ENCODE data around the gene ATP2B2.
"Not testable (repeated sequence)": the region's sequence is repeated elsewhere in the genome, so short reads cannot be mapped to it uniquely, and the experiment has no call there.

Gene ATP2B2

DNA sequence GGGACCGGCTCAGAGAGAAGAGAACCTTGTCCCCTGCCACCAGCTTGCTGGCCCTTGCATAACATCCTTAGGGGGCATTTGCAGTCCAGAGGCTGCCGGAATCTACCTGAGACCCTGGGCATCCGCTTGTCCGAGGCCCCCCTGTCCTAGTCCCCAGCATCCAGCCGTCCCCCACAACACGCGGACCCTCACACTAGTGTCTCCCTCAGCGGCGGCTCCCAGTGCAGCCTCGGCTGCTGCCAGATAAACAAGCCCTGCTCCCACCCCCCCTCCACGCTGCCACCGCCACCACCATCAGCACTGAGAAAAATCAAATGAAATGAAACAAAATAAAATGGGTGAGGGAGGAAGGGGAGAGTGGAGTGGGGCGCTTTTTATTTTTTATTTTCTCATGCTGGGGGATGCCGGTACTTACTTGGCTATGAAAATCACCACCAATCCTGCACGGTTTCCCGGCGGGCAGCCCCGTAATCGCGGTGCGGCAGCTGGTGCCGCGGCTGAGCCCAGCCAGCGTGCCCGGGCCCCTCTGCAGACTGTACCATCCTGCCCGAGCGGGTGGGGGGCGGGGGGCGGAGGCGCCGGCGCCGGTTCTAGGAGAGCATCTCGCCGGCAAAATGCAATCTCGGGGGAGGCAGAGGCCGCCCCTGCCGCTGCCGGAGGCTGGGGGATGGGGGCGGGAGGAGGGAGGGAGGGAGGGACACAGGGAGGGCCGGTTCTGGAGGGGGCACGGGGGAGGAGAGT lies at the start of gene ATP2B2:
Gene ATP2B2, minus strand, starts transcription at position 537 of the 741 bp plus-strand sequence. CDS start 56,043 bp downstream, outside the sequence.
- in situ Hi-C loops (cut with MboI; ENCODE audit: low sequenced_read_pairs) = no loop called here

DNA sequence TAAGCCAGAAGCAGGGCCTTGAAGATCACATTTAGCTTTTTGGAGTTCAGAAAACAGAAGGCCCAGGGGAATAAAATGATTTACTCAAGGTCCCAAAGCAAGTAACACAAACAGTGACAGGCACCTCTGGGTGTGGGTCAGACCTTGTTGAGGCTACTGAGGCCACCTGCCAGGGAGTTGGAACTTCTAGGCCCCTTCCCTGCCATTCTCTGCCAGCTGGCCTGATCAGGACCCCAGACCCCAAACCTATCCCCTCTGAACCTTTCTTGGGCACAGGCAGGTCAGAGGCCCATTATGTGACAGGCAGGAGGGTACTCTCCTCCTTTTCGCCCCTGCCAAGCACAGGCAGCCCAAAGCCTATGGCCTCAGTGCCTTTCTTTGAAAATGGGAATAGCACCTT lies 49.4 kb upstream of the ATP2B2 start:
- in situ Hi-C loops (cut with MboI; ENCODE audit: low sequenced_read_pairs) = no loop called here

DNA sequence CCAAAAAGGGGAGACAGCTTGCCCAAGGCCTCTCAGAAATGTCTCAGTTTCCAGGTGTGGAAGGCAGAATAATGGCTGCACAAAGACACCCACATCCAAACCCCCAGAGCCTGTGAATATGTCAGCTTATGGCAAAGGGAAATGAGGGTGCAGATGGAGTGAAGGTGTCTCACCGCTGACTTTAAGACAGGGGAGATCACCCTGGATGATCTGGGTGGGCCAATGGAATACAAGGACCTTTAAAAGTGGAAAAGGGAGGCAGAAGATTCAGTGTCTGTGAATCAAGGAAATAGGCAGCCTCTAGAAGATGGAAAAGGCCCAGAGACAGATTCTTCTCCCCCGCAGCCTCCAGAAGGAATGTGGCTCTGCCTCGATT lies 48.8 kb upstream of the ATP2B2 start:
- in situ Hi-C loops (cut with MboI; ENCODE audit: low sequenced_read_pairs) = no loop called here

DNA sequence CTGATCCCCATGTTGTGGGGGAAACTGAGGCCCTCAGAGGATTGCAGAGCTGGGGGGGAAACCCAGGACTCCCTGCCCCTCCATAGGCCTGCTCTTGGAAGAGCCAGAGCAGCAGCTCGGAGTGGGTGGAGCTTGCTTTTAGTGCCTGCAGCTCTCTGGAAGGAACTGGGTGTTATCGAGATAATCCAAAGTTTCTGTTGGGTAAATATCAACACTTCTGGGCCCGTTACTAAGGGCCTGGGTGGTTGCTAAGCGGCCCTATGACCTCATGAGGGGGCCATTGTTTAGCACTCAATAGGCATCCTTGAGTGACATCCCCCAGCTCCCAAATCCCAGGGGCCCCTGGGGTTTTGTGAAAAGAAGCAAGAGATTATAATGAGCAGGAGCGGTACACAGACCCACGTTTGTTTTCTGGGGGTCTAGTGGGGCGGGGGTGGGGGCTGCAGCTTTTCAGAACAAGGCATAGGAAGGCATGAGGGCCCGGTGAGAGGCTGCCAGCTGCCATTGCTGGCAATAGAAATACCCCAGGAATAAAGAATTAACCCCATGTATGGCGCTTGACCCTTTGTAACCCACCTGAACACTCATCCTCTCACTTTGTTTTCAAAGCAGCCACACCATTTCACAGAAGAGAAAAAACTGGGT lies 48.3 kb upstream of the ATP2B2 start:
- in situ Hi-C loops (cut with MboI; ENCODE audit: low sequenced_read_pairs) = no loop called here

DNA sequence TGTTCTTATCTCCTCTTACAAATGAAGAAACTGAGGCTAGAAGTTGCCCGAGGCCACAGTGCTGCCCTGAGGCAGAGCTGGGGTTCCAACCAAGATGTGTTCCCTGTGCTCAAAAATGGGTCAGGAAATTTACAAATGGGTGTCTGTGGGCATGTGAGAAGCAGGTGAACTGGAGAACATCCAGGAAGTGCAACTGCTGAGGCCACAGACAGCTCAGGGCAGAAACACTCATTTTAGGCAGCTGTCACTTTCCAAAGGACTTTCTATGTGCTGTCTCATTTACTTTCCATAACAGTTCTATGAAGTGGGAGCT lies 47.2 kb upstream of the ATP2B2 start:
- in situ Hi-C loops (cut with MboI; ENCODE audit: low sequenced_read_pairs) = no loop called here

DNA sequence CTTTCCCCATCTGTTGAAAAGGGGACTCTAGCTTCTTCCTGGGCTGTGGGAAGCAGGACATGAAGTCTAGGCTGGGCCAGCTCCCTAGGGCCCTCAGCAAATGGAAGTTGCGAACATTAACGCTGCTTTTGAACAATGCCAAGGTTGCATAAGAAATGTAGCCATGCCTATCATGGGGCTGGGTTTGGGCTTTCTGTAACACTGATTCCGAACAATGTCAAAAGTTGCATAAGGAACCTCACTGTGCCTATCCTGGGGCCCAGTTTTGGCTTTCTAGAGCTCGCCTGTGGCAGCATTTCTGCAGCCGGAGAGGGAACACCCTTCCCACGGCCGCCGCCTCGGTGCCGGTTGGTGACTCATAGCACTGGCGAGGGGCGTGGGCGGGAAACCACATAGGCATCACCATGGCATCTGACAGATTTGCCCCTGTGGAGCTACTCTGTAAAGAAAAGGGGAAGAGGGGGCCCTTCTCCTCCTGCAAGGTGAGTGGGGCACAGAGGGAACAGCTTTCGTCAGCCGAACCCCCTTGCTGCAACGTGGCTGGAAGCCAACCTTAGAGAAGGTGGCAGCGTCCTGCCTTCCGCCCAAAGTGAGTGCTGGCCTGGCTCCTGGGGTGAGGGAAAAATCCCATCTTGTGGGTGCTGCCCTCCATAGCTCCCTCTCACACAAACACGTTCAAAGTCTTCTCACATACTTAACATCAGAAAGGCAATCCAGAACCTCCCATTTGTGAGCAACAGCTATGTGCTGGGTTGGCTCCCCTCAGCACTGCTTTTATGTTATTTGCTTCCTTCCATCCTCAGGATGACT lies 46.6 kb upstream of the ATP2B2 start:
- in situ Hi-C loops (cut with MboI; ENCODE audit: low sequenced_read_pairs) = no loop called here

DNA sequence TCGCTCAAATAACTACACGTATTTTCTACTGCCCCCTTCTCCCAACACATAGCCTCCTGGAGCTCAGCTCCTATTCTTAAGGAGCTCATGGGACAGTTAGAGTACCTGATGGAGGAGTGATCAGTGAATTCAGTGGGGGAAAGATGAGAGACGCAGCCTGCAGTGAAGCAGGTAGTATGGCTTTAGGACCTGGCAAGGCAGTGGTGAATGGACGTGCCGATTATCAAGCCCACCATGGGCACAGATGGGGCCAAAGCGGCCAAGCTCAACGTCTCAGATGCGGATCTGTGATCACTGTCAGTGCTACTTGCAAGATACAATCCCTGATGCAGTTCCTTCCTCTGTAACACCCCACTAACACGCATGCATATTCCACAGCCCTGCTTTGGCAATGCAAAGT lies 45.8 kb upstream of the ATP2B2 start:
- in situ Hi-C loops (cut with MboI; ENCODE audit: low sequenced_read_pairs) = no loop called here

DNA sequence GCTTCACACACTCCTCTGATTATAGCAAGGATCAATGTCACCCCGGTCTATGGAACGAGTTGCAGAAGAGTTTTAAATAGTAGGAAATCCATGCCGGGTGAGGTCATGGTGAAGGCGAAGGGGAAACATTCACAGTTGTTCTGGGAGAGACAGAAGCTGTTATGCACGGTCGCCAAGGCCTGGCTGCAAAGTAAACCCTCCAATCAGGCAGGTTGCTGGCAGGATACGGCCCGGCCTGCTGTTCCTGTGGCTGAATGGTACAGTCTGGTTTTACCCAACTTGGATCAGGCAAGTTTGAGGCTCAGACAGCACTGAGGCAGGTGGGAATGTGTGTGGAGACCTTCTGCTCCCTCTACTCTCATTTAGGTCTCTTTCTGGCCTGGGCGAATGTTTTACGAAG lies 45.3 kb upstream of the ATP2B2 start:
- in situ Hi-C loops (cut with MboI; ENCODE audit: low sequenced_read_pairs) = no loop called here

DNA sequence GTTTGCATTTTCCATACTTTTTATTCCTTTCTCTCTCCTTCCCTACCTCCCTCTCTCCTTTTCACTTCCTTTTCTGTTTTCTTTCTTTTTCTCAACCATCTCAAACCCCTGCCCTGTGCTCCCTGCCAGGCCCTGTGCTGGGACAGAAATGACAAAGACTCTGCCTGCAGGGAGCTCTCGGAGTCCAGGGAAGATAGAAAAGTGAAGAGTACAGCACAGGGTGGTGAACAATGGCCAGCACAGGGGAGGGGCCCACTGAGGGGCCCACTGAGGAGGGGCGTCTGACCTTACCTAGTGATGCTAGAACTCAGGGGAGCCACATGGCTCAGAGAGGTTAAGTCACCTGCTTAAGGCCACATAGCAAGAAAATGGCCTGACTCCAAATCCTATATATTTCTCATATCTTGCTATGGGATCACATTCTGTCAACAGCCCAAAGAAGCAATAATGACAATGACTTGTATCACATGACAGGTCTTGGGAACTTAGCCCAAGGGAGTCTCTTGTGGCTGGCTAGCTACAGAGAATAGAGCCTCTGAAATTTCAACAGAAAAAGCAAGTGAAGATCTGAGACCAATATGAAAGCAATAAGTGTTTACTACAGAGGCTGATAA lies 44.3 kb upstream of the ATP2B2 start:
- in situ Hi-C loops (cut with MboI; ENCODE audit: low sequenced_read_pairs) = no loop called here

DNA sequence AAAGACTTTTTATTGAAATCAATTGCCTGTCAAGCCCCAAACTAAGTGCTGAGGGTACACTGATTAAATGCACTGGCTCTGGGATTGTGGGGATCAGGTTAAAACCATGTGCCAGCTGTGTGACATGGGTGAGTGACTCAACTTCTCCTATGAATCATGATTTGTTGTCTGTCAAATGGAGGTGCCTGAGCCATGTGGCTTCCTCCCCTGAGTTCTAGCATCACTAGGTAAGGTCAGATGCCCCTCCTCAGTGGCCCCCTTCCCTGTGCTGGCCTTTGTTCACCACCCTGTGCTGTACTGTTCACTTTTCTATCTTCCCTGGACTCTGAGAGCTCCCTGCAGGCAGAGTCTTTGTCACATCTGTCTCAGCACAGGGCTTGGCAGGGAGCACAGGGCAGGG lies 43.6 kb upstream of the ATP2B2 start:
- in situ Hi-C loops (cut with MboI; ENCODE audit: low sequenced_read_pairs) = no loop called here

DNA sequence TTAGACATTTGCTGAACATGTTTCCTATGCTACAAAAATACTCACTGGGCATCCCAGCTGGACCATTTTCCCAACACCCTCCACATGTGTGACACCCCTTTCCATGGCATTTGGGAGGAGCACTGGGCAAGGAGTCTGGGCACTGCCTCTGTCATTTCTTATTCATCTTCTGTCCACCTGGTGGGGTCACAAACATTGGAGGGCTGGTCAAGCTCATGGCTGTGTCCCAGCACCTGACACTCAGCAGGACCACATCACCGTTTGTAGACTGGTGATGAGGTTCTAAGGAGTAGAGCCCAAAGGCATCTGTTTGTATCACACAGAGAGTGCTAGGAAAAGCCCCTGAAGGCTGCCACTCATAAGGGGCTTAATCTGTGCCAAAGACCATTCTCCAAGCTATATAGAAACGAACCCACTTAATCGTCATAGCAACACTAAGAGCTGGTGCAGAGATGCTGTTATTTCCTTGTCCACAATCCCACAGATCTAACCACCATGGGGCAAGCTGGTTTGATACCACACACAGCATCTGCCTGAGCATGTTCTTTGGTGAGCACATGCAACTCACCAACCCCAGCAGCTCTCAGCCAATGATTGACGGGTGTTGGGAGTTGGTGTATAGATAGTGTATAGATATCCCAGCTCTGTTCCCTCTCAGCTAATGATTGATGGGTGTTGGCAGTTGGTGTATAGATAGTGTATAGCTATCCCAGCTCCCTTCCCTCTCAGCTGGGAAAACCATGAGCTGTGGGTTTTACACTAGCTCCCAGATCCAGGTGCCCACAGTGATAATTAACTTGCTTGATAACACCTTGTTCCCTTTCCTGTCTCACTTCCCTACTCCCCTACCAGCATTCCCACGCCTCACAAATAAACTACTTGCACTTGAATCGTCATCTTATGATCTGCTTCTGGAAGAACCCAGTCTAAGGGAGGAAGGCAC lies 42.7 kb upstream of the ATP2B2 start:
- in situ Hi-C loops (cut with MboI; ENCODE audit: low sequenced_read_pairs) = no loop called here

DNA sequence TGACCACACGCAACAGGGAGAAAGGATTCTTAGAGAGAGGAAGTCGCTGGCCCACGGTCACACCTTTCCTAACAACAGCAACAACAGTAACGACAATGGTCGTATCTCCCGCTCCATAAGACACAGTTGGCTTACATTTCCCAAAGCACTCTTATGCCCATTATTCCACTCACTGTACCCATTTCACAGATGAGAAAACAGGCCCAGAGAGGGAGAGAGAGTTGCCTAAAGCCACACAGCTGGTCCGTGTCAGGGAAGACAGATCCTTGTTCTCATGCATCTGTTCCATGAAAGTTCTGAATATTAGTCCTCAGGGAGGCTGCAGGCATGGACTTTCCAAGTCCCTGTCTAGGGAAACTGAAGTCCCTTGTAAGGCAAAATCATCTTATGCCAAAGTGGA lies 42.0 kb upstream of the ATP2B2 start:
- in situ Hi-C loops (cut with MboI; ENCODE audit: low sequenced_read_pairs) = no loop called here

DNA sequence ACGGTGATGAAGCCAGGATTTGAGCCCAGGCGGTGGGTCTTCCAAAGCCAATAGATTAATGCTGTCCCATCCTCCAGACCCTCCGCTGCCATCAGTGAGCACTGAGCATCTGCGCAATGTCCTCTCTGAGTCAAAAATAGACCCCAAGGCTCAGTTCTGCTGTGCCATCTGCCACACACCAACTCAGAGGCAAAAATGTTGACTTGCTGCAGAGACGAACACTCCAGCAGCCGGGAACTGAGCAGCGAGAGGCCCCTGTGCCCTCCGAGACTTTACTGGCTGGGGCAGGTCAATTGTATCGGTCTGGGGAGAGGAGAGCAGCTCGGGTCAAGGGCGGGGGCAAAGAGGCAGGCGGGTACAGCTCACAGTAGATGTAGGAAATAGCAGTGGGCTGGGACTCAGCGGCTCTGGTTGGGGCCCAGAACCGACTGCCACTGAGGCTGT lies 41.5 kb upstream of the ATP2B2 start:
- in situ Hi-C loops (cut with MboI; ENCODE audit: low sequenced_read_pairs) = no loop called here

DNA sequence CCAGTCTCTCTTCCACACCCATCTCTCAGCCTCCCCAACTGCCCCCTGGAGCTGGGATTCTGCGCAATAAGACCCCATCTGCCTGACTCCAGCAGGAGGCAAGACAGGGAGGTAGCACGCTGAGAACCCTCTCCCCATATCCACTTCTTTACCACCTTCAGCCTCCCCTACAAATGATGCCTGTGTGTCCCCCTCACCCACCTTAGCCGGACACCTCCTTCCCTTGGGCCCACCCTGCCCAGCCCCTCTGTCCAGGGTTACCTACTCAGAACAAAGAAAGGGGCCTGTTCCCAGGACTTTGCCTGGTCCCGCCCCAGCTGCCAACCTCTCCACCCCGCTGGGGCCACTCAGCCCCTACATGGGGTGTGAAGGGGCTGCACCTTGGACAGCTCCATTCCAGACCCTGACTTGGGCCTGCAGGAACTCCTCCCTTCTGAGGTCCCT lies 40.8 kb upstream of the ATP2B2 start:
- in situ Hi-C loops (cut with MboI; ENCODE audit: low sequenced_read_pairs) = no loop called here

DNA sequence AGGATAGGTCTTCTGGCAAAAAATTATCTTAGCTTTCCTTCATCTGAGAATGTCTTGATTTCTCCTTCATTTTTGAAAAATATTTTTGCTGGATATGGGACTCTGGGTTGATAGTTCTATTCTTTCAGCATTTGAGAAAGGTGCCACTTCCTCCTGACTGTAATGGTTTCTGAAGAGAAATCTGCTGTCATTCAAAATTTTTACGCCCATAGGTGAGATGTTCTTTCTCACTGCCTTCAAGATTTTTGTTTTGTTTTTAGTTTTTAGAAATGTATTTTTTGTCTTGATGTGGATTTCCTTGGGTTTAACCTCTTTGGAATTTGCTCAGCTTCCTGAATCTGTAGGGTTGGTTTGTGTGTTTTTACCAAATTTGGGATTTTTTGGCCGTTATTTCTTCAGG lies 37.1 kb upstream of the ATP2B2 start:
- in situ Hi-C loops (cut with MboI; ENCODE audit: low sequenced_read_pairs) = no loop called here

DNA sequence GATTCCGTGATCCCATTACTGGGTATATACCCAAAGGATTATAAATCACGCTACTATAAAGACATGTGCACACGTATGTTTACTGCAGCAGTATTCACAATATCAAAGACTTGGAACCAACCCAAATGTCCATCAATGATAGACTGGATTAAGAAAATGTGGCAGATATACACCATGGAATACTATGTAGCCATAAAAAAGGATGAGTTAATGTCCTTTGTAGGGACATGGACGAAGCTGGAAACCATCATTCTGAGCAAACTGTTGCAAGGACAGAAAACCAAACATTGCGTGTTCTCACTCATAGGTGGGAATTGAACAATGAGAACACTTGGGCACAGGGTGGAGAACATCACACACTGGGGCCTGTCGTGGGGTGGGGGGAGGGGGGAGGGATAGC lies 35.0 kb upstream of the ATP2B2 start:
- in situ Hi-C loops (cut with MboI; ENCODE audit: low sequenced_read_pairs) = not testable (repeated sequence)

DNA sequence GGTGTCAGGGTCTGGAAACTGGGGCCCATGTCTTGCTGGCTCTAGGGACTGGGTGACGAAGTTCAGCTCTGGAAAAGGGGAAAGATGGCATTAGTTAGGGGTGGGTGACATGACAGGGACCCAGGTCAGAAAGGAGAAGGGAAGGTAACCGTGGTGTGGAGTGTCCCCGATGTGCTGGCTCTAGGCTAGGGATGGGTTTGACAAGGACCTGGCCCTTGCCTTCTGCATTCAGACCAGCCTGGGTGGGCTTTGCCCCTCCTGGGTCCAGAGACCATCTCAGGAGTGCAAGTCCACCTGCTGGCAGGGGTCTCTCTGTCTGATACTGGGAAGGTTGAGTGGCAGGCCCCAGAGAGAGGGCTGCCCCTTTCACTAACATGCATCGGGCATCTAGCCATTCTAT lies 28.7 kb upstream of the ATP2B2 start:
- in situ Hi-C loops (cut with MboI; ENCODE audit: low sequenced_read_pairs) = no loop called here

DNA sequence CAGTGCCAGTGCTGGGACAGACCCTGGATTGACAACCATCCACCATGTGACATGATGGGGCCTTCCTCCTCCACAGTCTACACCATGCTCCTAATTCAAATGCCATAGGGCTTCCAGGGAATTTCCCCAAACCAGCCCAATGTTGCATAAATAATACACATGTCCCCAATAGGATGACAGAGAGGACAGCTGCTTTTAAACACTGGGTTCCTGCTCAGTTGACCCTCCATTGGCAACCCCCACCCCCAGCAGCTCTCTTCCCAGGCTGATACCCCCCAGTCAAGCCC lies 28.3 kb upstream of the ATP2B2 start:
- in situ Hi-C loops (cut with MboI; ENCODE audit: low sequenced_read_pairs) = no loop called here

DNA sequence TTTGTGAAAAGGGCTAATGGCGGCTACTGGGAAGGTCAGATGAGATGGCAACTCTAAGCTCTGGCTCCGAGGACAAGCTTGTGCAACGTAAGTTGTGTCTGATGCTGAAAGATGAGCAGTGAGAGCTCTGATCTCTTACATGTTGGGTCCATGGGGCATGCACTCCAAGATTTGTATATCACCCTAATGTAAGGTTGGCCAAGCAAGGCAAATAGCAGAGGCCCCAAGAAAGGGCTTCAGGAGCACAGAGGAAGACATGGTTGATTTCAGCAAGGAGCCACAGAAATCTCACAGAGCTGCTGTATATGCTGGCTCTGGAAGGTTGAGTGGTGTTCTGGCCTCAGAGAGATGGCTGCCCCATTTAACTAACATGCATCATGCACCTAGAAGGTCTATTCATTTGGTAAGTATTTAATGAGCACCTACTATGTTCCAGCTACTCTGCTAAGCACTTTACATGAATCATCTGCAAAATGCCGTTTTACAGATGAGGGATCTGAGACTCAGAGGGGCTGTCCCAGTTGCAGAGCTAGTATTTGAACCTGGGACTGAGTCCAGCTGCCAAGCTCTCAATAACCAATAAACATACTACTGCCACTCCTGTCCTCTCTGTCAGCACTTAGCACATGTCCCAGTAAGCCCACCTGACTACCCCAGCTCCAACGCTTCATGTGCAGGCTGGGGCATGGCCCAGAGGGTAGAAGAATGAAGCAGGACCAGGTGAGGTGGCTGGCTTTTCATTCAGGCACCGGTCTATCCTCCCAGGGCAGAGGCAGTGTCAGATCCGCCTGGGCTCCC lies 27.8 kb upstream of the ATP2B2 start:
- in situ Hi-C loops (cut with MboI; ENCODE audit: low sequenced_read_pairs) = no loop called here

DNA sequence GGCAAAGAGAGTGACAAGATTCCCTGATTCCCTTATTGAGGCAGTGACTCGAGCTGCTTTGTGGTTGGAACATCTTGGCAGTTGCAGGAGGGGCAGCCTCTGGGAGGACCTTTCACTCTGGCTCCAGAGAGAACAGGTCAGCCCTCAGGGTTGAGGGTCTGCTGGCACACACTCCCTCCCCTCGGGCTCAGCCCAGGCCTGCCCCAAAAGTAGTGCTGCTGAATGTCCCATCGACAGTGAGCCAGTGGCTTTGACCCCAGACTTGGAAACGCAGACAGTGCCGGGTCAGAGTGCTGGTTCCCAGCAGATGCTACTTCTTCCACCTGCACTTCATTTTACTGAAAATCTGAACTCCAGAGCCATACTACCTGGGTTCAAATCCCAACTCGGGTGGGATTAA lies 25.6 kb upstream of the ATP2B2 start:
- in situ Hi-C loops (cut with MboI; ENCODE audit: low sequenced_read_pairs) = no loop called here

Measured in HL-60/S4 treated with retinoic acid at 250 ng/mL for 4 days and 3 days (cell line).